ENCODE measurements around the gene PCGF2. TPM values are rescaled to one million over a fixed set of nuclear protein-coding genes. Genes with fewer than 3 reads are reported as not detected.

PCGF2 gene
- total RNA-seq, 1 experiment from 2014 or later, result 43.9 TPM

- no peak for TF ChIP-seq REST (IDR thresholded peaks at IDR 0.05; ENCODE audit: insufficient read depth in 1 of 2, low read depth in 2 of 2, low read length in 1 of 2)
- TF ChIP-seq TCF7L2 (IDR thresholded peaks at IDR 0.05; ENCODE audit: low read depth, low read length), result no peak
- peak overlapping the region; percentile 66 to 67 for H3K4me3 ChIP-seq (ENCODE audit: low read depth in 2 of 2, low read length in 2 of 2)
- ChIA-PET CTCF (no interaction called here), POLR2A (no interaction called here)
- intact Hi-C loops (cut with micrococcal nuclease; ENCODE audit: unreplicated experiment) (no loop called here), in situ Hi-C loops (cut with HindIII; ENCODE audit: low pct_unique_long_range_greater_than_20kb, low sequenced_read_pairs) (no loop called here)
- H3K27me3 ChIP-seq (ENCODE audit: control insufficient read depth, insufficient read depth, low read length), result no peaks in the 10 kb centered on the region
- H3K9me3 ChIP-seq (ENCODE audit: control insufficient read depth, insufficient read depth, low read depth, low read length), result no peaks in the 10 kb centered on the region
- peak overlapping the region; percentile 83 for H3K27ac ChIP-seq (ENCODE audit: low read length)
- peaks cover 10% of the 10 kb centered on the region for H3K4me1 ChIP-seq (ENCODE audit: control insufficient read depth, insufficient read depth, low read length)
- H3K36me3 ChIP-seq (ENCODE audit: control insufficient read depth, insufficient read depth, low read length), result no peaks in the 10 kb centered on the region; the same call in 1 of the 2 replicates
- 0 out of 2 replicates have a peak, but pooled peaks have one; percentile 1 for ATAC-seq
- no peak for DNase-seq (ENCODE audit: low read depth, low spot score)
- no TSS peak for BruUV-seq (replicated peaks)
Measured at GRCh38 chr17:38701504-38702165, 46.5 kb downstream of the PCGF2 start.

GRCh38 chr17:38698760-38699159 is 49.4 kb downstream of the PCGF2 start:
- ChIA-PET POLR2A (no interaction called here), CTCF (interaction anchor here (0.7 kb wide), 1 partner anchor 36 kb away, joined by 7 read pairs; no protein-coding TSS in a partner anchor)
- Histone ChIP-seq H3K9me3 (ENCODE audit: control insufficient read depth, insufficient read depth, low read depth, low read length) (no peaks in the 10 kb centered on the region), H3K4me1 (ENCODE audit: control insufficient read depth, insufficient read depth, low read length) (peaks cover 13% of the 10 kb centered on the region), H3K27ac (ENCODE audit: low read length) (no peak overlapping the region), H3K4me3 (ENCODE audit: low read depth in 2 of 2, low read length in 2 of 2) (no peak overlapping the region), H3K27me3 (ENCODE audit: control insufficient read depth, insufficient read depth, low read length) (no peaks in the 10 kb centered on the region), H3K36me3 (ENCODE audit: control insufficient read depth, insufficient read depth, low read length) (no peaks in the 10 kb centered on the region)
- intact Hi-C loops (cut with micrococcal nuclease; ENCODE audit: unreplicated experiment), result no loop called here
- ATAC-seq (no peak), DNase-seq (ENCODE audit: low read depth, low spot score) (no peak)
- TF ChIP-seq TCF7L2 (IDR thresholded peaks at IDR 0.05; ENCODE audit: low read depth, low read length) (no peak), CTCF (IDR thresholded peaks at IDR 0.05) (no peak), SIN3A (IDR thresholded peaks at IDR 0.05; ENCODE audit: borderline replicate concordance, insufficient read depth, low read depth, low read length) (no peak), REST (IDR thresholded peaks at IDR 0.05; ENCODE audit: insufficient read depth in 1 of 2, low read depth in 2 of 2, low read length in 1 of 2) (no peak), POLR2AphosphoS5 (IDR thresholded peaks at IDR 0.05; ENCODE audit: low read depth, low read length) (no peak)
- in situ Hi-C loops (cut with HindIII; ENCODE audit: low pct_unique_long_range_greater_than_20kb, low sequenced_read_pairs), result no loop called here
- no TSS peak for BruUV-seq (replicated peaks)
